Transverse colon (tissue), 4 donors: ENCODE measurements around the gene TTC23. TPM values are rescaled to one million over a fixed set of nuclear protein-coding genes. Genes with fewer than 3 reads are reported as not detected.

Source experiments
- DNase-seq: peaks from one replicate; pipeline ENCODE4 v3.0.0-alpha.2; 2019
- H3K27ac ChIP-seq, 4 donors: fragments of 200-600 bp; sonication (generic); 2 replicates each; pipeline ENCODE4 v1.5.1; 2016 to 2018; ENCODE audit warnings: inconsistent platforms in 4 of 4
- H3K27me3 ChIP-seq: fragments of 200-600 bp; sonication (generic); 2 replicates; pipeline ENCODE4 v1.5.1; 2017; ENCODE audit warnings: inconsistent platforms
- H3K36me3 ChIP-seq, 4 donors: fragments of 200-600 bp; sonication (generic); 2 replicates each; pipeline ENCODE4 v1.5.1; 2017 to 2019; ENCODE audit warnings: inconsistent platforms in 4 of 4
- H3K4me1 ChIP-seq, 4 donors: fragments of 200-600 bp; sonication (generic); 2 replicates each; pipeline ENCODE4 v1.5.1; 2017 to 2020; ENCODE audit warnings: inconsistent platforms in 4 of 4
- H3K4me3 ChIP-seq, 4 donors: fragments of 200-600 bp; sonication (generic); 1 replicate in 1 of 4; 2 replicates in 3 of 4; pipeline versions ENCODE4 v1.5.1 to v1.6.1; 2017 to 2019; ENCODE audit warnings: inconsistent platforms in 4 of 4
- H3K9me3 ChIP-seq, 2 donors: fragments of 200-600 bp; sonication (generic); 2 replicates each; pipeline ENCODE4 v1.5.1; 2017 to 2019; ENCODE audit warnings: inconsistent platforms in 2 of 2
- CTCF ChIP-seq, 5 experiments: fragments of 200-600 bp in 3 of 5; fragments of 450-650 bp in 2 of 5; sonication (generic) in 3 of 5; IDR thresholded peaks; 1 replicate in 2 of 5; 2 replicates in 3 of 5; pipeline ENCODE4 v1.5.1; 2016 to 2017; ENCODE audit warnings: antibody characterized with exemption in 5 of 5, inconsistent platforms in 3 of 5, mild to moderate bottlenecking in 2 of 5, moderate library complexity in 1 of 5
- EP300 ChIP-seq: sonication (generic); formaldehyde crosslinking; IDR thresholded peaks from one replicate; pipeline ENCODE4 v1.6.1; 2017; ENCODE audit warnings: antibody characterized with exemption, low read depth
- POLR2A ChIP-seq: fragments of 450-650 bp; IDR thresholded peaks from one replicate; pipeline ENCODE4 v1.6.1; 2016; ENCODE audit warnings: antibody characterized with exemption, mild to moderate bottlenecking, moderate library complexity
- POLR2AphosphoS5 ChIP-seq, 3 donors: sonication (generic); formaldehyde crosslinking; IDR thresholded peaks; one replicate each; pipeline ENCODE4 v1.6.1; 2016; ENCODE audit warnings: antibody characterized with exemption in 3 of 3
- WGBS, 2 donors: methylation state at CpG; one replicate each; pipeline ENCODE4 v1.1.5; 2018; ENCODE audit warnings: low coverage in 1 of 2; 5-methylcytosine and 5-hydroxymethylcytosine counted together
- in situ Hi-C, 4 donors: fragments of 200-750 bp; cut with MboI; loops; one replicate each; pipeline versions ENCODE4 v1.15.0 to v1.15.1; 2017; ENCODE audit warnings: low sequenced_read_pairs in 3 of 4, low pct_ligation_motif_present in 1 of 4, low pct_unique_long_range_greater_than_20kb in 1 of 4
- intact Hi-C: fragments of 100-400 bp; cut with DNase I; formaldehyde crosslinking; loops from one replicate; pipeline ENCODE4 v1.15.1; 2023; ENCODE audit warnings: low total_unique reads
- total RNA-seq, 4 donors: library from RNA; depleted of rRNA; stranded (reverse); fragments of >200 nt; gene quantifications; one replicate each; pipeline ENCODE4 v1.1.0, GENCODE V29; 2016

TTC23 gene
- total RNA-seq, 4 donors from 2014 or later: 7.8 to 23.5 (median 12.5) TPM

GRCh38 chr15:99180964-99181306, 68.4 kb downstream of the TTC23 start:
- Histone ChIP-seq H3K36me3 (no peaks in the 10 kb centered on the region), H3K27ac (peak overlapping the region; percentile 8 to 68 (median 64)), H3K9me3 (no peaks in the 10 kb centered on the region), H3K4me3 (no peak overlapping the region), H3K4me1 (peaks cover 0 to 12% (median 3%) of the 10 kb centered on the region in 4 donors), H3K27me3 (no peaks in the 10 kb centered on the region)
- TF ChIP-seq EP300 (no peak), POLR2AphosphoS5 (IDR thresholded peaks at IDR 0.05) (no peak), POLR2A (no peak), CTCF (IDR thresholded peaks at IDR 0.05) (no peak)
- no peak for DNase-seq
- in situ Hi-C loops (no loop called here), intact Hi-C loops (no loop called here)
- WGBS, 2 donors: 78 to 90% methylated on average over 2 of the region's 2 CpGs

DNA sequence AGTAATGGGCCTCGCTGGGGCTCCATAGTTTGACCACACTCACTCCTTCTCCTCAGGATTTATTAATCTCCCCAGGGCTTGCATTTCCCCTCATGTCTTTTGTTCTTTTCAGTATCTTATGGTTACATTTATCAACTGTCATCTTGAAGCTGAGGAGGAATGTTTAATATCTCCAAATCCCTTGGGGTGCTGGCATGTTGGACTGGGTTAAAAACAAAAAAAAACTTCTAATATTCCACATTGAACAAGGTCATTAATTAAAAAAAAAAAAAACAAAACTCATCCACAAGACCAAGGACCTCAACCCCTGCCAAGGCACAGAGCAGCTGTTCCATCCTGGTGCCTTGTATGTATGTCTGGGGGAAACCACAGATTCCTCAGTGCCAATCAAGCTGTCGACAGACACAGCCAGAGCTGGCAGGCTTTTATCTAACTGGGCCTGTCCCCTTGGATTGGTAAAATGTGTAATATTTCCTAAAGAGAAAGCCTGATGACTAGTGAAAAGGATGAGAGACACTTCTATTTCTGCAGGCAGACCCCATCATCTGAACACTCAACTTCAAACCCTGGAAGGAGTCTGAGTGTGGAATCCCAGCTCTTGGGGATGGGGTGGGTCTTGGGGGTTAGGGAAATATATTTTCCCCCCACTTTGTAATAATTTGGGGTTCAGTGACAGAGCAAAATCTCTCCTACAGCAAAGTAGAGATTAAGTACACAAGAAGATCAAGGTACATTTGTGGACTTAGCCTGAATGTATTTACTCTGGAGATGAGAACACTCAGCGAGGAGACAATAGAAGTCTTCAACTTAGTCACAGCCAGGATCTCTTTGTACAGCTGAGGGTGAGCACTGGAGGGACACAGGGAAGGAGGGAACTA, 69.1 kb downstream of the TTC23 start:
- Histone ChIP-seq H3K36me3 (no peaks in the 10 kb centered on the region), H3K4me3 (no peak overlapping the region), H3K9me3 (no peaks in the 10 kb centered on the region), H3K27me3 (no peaks in the 10 kb centered on the region), H3K27ac (peak overlapping the region in 3 of 4 donors; percentile 60 to 68 (median 68)), H3K4me1 (peaks cover under 1 to 15% (median 4%) of the 10 kb centered on the region in 4 donors)
- in situ Hi-C loops: no loop called here
- intact Hi-C loops: no loop called here
- no peak for DNase-seq
- TF ChIP-seq POLR2A: no peak
- TF ChIP-seq EP300: no peak
- TF ChIP-seq CTCF (IDR thresholded peaks at IDR 0.05): no peak
- no peak for TF ChIP-seq POLR2AphosphoS5 (IDR thresholded peaks at IDR 0.05)
- 73% methylated on average over 3 of the region's 3 CpGs; no CpG with 5 or more reads in 1 of the 2 donors for WGBS, 2 donors

DNA sequence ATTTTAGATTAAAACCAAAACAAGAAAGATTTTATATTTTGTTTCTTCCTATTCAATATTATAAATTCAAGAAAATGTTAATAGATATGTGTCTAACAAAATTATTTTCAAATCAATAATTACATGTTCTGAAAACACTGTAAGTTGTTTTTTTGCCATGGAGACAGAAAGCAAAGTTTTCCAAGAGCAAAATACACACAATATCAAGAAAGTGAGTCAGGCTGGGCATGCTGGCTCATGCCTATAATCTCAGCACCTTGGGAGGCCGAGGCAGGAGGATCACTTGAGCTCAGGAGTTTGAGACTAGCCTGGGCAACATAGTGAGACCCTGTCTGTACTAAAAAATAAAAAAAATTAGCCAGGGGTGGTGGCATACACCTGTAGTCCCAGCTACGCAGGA, 71.7 kb downstream of the TTC23 start:
- Histone ChIP-seq H3K27me3 (no peaks in the 10 kb centered on the region), H3K4me1 (peaks cover 2 to 20% (median 8%) of the 10 kb centered on the region in 4 donors), H3K27ac (peak overlapping the region in 3 of 4 donors; percentile 83 to 92 (median 90)), H3K9me3 (no peaks in the 10 kb centered on the region), H3K4me3 (no peak overlapping the region), H3K36me3 (peaks cover 0 to 6% (median 0%) of the 10 kb centered on the region in 4 donors)
- intact Hi-C loops: no loop called here
- in situ Hi-C loops: no loop called here
- DNase-seq: no peak
- no peak for TF ChIP-seq CTCF (IDR thresholded peaks at IDR 0.05)
- TF ChIP-seq POLR2AphosphoS5 (IDR thresholded peaks at IDR 0.05): no peak
- TF ChIP-seq POLR2A: no peak
- no peak for TF ChIP-seq EP300
- 80 to 92% methylated on average over 2 of the region's 2 CpGs for WGBS, 2 donors

DNA sequence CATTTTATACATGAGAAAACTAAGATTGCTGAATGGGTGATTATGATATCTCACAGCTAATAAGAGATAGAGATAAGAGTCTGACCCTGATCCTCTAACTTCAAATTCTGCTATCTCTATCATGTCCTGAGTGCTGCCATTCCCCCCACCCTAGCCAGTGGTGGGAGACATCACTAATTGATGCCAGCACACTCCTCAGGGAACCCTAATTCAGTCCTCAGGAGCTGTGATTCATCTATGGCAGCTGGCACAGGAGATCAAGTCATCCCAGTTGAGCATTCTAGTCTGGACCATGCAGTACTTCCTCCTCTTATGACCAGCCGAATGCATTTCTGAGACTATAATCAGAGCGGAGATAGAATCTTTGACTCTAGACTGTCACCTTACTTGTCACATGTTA, 72.6 kb downstream of the TTC23 start:
- intact Hi-C loops: no loop called here
- 94% methylated on average over 2 of the region's 2 CpGs; no CpG with 5 or more reads in 1 of the 2 donors for WGBS, 2 donors
- peak overlapping the region; percentile 83 to 92 (median 87) for H3K27ac ChIP-seq

More for the DNA sequence above, 72.6 kb downstream of the TTC23 start:
- H3K4me3 ChIP-seq: no peak overlapping the region
- peaks cover 0 to 6% (median 0%) of the 10 kb centered on the region in 4 donors for H3K36me3 ChIP-seq
- DNase-seq: no peak
- H3K4me1 ChIP-seq: peaks cover 2 to 18% (median 6%) of the 10 kb centered on the region in 4 donors
- in situ Hi-C loops: no loop called here
- no peaks in the 10 kb centered on the region for H3K27me3 ChIP-seq
- TF ChIP-seq POLR2A: no peak
- no peak for TF ChIP-seq EP300
- no peak for TF ChIP-seq CTCF (IDR thresholded peaks at IDR 0.05)
- TF ChIP-seq POLR2AphosphoS5 (IDR thresholded peaks at IDR 0.05): no peak
- no peaks in the 10 kb centered on the region for H3K9me3 ChIP-seq
